ENCODE measurements around the gene C9orf85. TPM values are rescaled to one million over a fixed set of nuclear protein-coding genes. Genes with fewer than 3 reads are reported as not detected.
"Not testable (repeated sequence)": the region's sequence is repeated elsewhere in the genome, so short reads cannot be mapped to it uniquely, and the experiment has no call there.

The C9orf85 gene
- total RNA-seq, 8 experiments from 2014 or later: 11.2 to 24.9 (median 15.6) TPM

- no peak for ATAC-seq (replicated peaks in 6 of 8)
Observed at GRCh38 chr9:71890042-71890679, 21.3 kb upstream of the C9orf85 start.

GRCh38 chr9:71891557-71892189 lies 19.8 kb upstream of the C9orf85 start:
- Histone ChIP-seq H3K4me3 (no peak overlapping the region), H3K27ac (no peak overlapping the region), H3K4me1 (replicated peaks in 1 of 2) (no peaks in the 10 kb centered on the region)
- 69 to 100% (median 88%) methylated on average over 1 to 4 of the region's 4 CpGs; no CpG with 5 or more reads in 1 of the 10 experiments for WGBS, 10 experiments
- in situ Hi-C loops (cut with MboI; ENCODE audit: low pct_unique_long_range_greater_than_20kb in 2 of 9, low sequenced_read_pairs in 9 of 9, unreplicated experiment in 9 of 9): no loop called here
- no peak for ATAC-seq (replicated peaks in 6 of 8)

More at GRCh38 chr9:71890042-71890679, 21.3 kb upstream of the C9orf85 start:
- in situ Hi-C loops (cut with MboI; ENCODE audit: low pct_unique_long_range_greater_than_20kb in 2 of 9, low sequenced_read_pairs in 9 of 9, unreplicated experiment in 9 of 9): no loop called here
- H3K4me1 ChIP-seq (replicated peaks in 1 of 2): no peaks in the 10 kb centered on the region
- no peak overlapping the region for H3K27ac ChIP-seq
- 83 to 100% (median 95%) methylated on average over 1 to 3 of the region's 3 CpGs; no CpG with 5 or more reads in 1 of the 10 experiments for WGBS, 10 experiments
- H3K4me3 ChIP-seq: no peak overlapping the region

- in situ Hi-C loops (cut with MboI; ENCODE audit: low pct_unique_long_range_greater_than_20kb in 2 of 9, low sequenced_read_pairs in 9 of 9, unreplicated experiment in 9 of 9): no loop called here
- no peak overlapping the region for H3K4me3 ChIP-seq
- H3K4me1 ChIP-seq (replicated peaks in 1 of 2): no peaks in the 10 kb centered on the region
- ATAC-seq (replicated peaks in 6 of 8): no peak
- no peak overlapping the region for H3K27ac ChIP-seq
Observed at GRCh38 chr9:71895117-71895516, 16.3 kb upstream of the C9orf85 start.

- ATAC-seq (replicated peaks in 6 of 8): no peak
- in situ Hi-C loops (cut with MboI; ENCODE audit: low pct_unique_long_range_greater_than_20kb in 2 of 9, low sequenced_read_pairs in 9 of 9, unreplicated experiment in 9 of 9): no loop called here
- H3K4me1 ChIP-seq (replicated peaks in 1 of 2): no peaks in the 10 kb centered on the region
- H3K27ac ChIP-seq: no peak overlapping the region
- H3K4me3 ChIP-seq: no peak overlapping the region
Observed at GRCh38 chr9:71895955-71896354, 15.5 kb upstream of the C9orf85 start.

- Histone ChIP-seq H3K4me3 (no peak overlapping the region), H3K4me1 (replicated peaks in 1 of 2) (no peaks in the 10 kb centered on the region)
- in situ Hi-C loops (cut with MboI; ENCODE audit: low pct_unique_long_range_greater_than_20kb in 2 of 9, low sequenced_read_pairs in 9 of 9, unreplicated experiment in 9 of 9): no loop called here
Observed at GRCh38 chr9:71896761-71897160, 14.7 kb upstream of the C9orf85 start.

GRCh38 chr9:71897577-71897976 lies 13.9 kb upstream of the C9orf85 start:
- no peak for ATAC-seq (replicated peaks in 6 of 8)

More at GRCh38 chr9:71896761-71897160, 14.7 kb upstream of the C9orf85 start:
- H3K27ac ChIP-seq: no peak overlapping the region
- no peak for ATAC-seq (replicated peaks in 6 of 8)

GRCh38 chr9:71898756-71899155 lies 12.7 kb upstream of the C9orf85 start:
- H3K4me3 ChIP-seq; in situ Hi-C loops (cut with MboI; ENCODE audit: low pct_unique_long_range_greater_than_20kb in 2 of 9, low sequenced_read_pairs in 9 of 9, unreplicated experiment in 9 of 9); ATAC-seq (replicated peaks in 6 of 8); H3K4me1 ChIP-seq (replicated peaks in 1 of 2); H3K27ac ChIP-seq: not testable (repeated sequence)
- WGBS, 10 experiments: 92 to 100% (median 100%) methylated on average over 2 to 5 of the region's 6 CpGs; no CpG with 5 or more reads in 3 of the 10 experiments

More at GRCh38 chr9:71897577-71897976, 13.9 kb upstream of the C9orf85 start:
- no peak overlapping the region for H3K4me3 ChIP-seq
- in situ Hi-C loops (cut with MboI; ENCODE audit: low pct_unique_long_range_greater_than_20kb in 2 of 9, low sequenced_read_pairs in 9 of 9, unreplicated experiment in 9 of 9): no loop called here
- peaks cover 0 to 2% of the 10 kb centered on the region in 2 donors for H3K4me1 ChIP-seq (replicated peaks in 1 of 2)
- H3K27ac ChIP-seq: no peak overlapping the region
- 71 to 100% (median 100%) methylated on average over 1 of the region's 1 CpG; no CpG with 5 or more reads in 2 of the 10 experiments for WGBS, 10 experiments

GRCh38 chr9:71901695-71902597 lies 9.5 kb upstream of the C9orf85 start:
- Histone ChIP-seq H3K4me3 (no peak overlapping the region), H3K27ac (no peak overlapping the region), H3K4me1 (replicated peaks in 1 of 2) (peaks cover 0 to 3% of the 10 kb centered on the region in 2 donors)
- ATAC-seq (replicated peaks in 6 of 8): no peak
- 49 to 78% (median 67%) methylated on average over 2 to 6 of the region's 6 CpGs for WGBS, 10 experiments
- in situ Hi-C loops (cut with MboI; ENCODE audit: low pct_unique_long_range_greater_than_20kb in 2 of 9, low sequenced_read_pairs in 9 of 9, unreplicated experiment in 9 of 9): no loop called here

GRCh38 chr9:71904076-71904475 lies 7.4 kb upstream of the C9orf85 start:
- no peak for ATAC-seq (replicated peaks in 6 of 8)
- WGBS, 10 experiments: 33 to 94% (median 65%) methylated on average over 1 to 2 of the region's 2 CpGs; no CpG with 5 or more reads in 4 of the 10 experiments
- in situ Hi-C loops (cut with MboI; ENCODE audit: low pct_unique_long_range_greater_than_20kb in 2 of 9, low sequenced_read_pairs in 9 of 9, unreplicated experiment in 9 of 9): no loop called here
- H3K27ac ChIP-seq: no peak overlapping the region
- no peak overlapping the region for H3K4me3 ChIP-seq
- peaks cover 10 to 12% of the 10 kb centered on the region in 2 donors for H3K4me1 ChIP-seq (replicated peaks in 1 of 2)

- Histone ChIP-seq H3K4me3 (peak overlapping the region; percentile 54 to 71 (median 69)), H3K4me1 (replicated peaks in 1 of 2) (peaks cover 10 to 13% of the 10 kb centered on the region in 2 donors), H3K27ac (no peak overlapping the region)
- in situ Hi-C loops (cut with MboI; ENCODE audit: low pct_unique_long_range_greater_than_20kb in 2 of 9, low sequenced_read_pairs in 9 of 9, unreplicated experiment in 9 of 9): no loop called here
- no peak for ATAC-seq (replicated peaks in 6 of 8)
- WGBS, 10 experiments: 0 to 86% (median 38%) methylated on average over 1 of the region's 1 CpG; no CpG with 5 or more reads in 5 of the 10 experiments
Observed at GRCh38 chr9:71908825-71909224, 2.6 kb upstream of the C9orf85 start.

GRCh38 chr9:71909887-71910649 lies 1.4 kb upstream of the C9orf85 start:
- in situ Hi-C loops (cut with MboI; ENCODE audit: low pct_unique_long_range_greater_than_20kb in 2 of 9, low sequenced_read_pairs in 9 of 9, unreplicated experiment in 9 of 9): no loop called here
- H3K4me1 ChIP-seq (replicated peaks in 1 of 2): peaks cover 10 to 13% of the 10 kb centered on the region in 2 donors
- peak overlapping the region; percentile 78 to 86 for H3K27ac ChIP-seq
- peak in 7 of 8 experiments; percentile 0 to 16 (median 8) for ATAC-seq (replicated peaks in 6 of 8)
- WGBS, 10 experiments: 0 to 16% (median 3%) methylated on average over 3 to 13 of the region's 47 CpGs
- H3K4me3 ChIP-seq: peak overlapping the region; percentile 54 to 71 (median 69)

- Histone ChIP-seq H3K27ac (peak overlapping the region; percentile 78 to 86), H3K4me3 (peak overlapping the region; percentile 54 to 71 (median 69)), H3K4me1 (replicated peaks in 1 of 2) (peaks cover 10 to 13% of the 10 kb centered on the region in 2 donors)
- in situ Hi-C loops (cut with MboI; ENCODE audit: low pct_unique_long_range_greater_than_20kb in 2 of 9, low sequenced_read_pairs in 9 of 9, unreplicated experiment in 9 of 9): no loop called here
- 1% methylated on average over 14 of the region's 56 CpGs; no CpG with 5 or more reads in 9 of the 10 experiments for WGBS, 10 experiments
- peak in 6 of 8 experiments; percentile 23 to 41 (median 34) for ATAC-seq (replicated peaks in 6 of 8)
Observed at GRCh38 chr9:71910650-71911060, 784 bp upstream of the C9orf85 start.

Measured in motor neuron (in vitro differentiated cells).